HG03460 (cell line): ENCODE results near the gene HSF2BP.
"Not testable (repeated sequence)": the region's sequence is repeated elsewhere in the genome, so short reads cannot be mapped to it uniquely, and the experiment has no call there.

Experiments used
- ATAC-seq: cut with Tn5 transposase; IDR thresholded peaks from one replicate; pipeline ENCODE4 v1.9.1; 2021; ENCODE audit not compliant: unreplicated experiment

Gene HSF2BP

GRCh38 chr21:43600642-43601402 is 58.5 kb downstream of the HSF2BP start:
- no peak for ATAC-seq

GRCh38 chr21:43599728-43600127 is 59.6 kb downstream of the HSF2BP start:
- no peak for ATAC-seq

GRCh38 chr21:43598416-43599120 is 60.7 kb downstream of the HSF2BP start:
- no peak for ATAC-seq

GRCh38 chr21:43597540-43598250 is 61.6 kb downstream of the HSF2BP start:
- no peak for ATAC-seq

- no peak for ATAC-seq
These were observed 62.2 kb downstream of the HSF2BP start for GRCh38 chr21:43597052-43597451.

- no peak for ATAC-seq
These were observed 62.7 kb downstream of the HSF2BP start for GRCh38 chr21:43596616-43597015.

- ATAC-seq, result not testable (repeated sequence)
These were observed 63.5 kb downstream of the HSF2BP start for GRCh38 chr21:43595769-43596168.

- no peak for ATAC-seq
These were observed 66.2 kb downstream of the HSF2BP start for GRCh38 chr21:43593078-43593477.

GRCh38 chr21:43591571-43591970 is 67.7 kb downstream of the HSF2BP start:
- ATAC-seq, result no peak

- ATAC-seq, result no peak
These were observed 69.1 kb downstream of the HSF2BP start for GRCh38 chr21:43590194-43590593.

GRCh38 chr21:43588957-43589356 is 70.3 kb downstream of the HSF2BP start:
- no peak for ATAC-seq

- no peak for ATAC-seq
These were observed 73.3 kb downstream of the HSF2BP start for GRCh38 chr21:43585924-43586413.

GRCh38 chr21:43585514-43585913 is 73.8 kb downstream of the HSF2BP start:
- no peak for ATAC-seq

GRCh38 chr21:43581453-43581852 is 77.8 kb downstream of the HSF2BP start:
- ATAC-seq, result no peak

- no peak for ATAC-seq
These were observed 80.5 kb downstream of the HSF2BP start for GRCh38 chr21:43578677-43579303.

- ATAC-seq, result no peak
These were observed 83.8 kb downstream of the HSF2BP start for GRCh38 chr21:43575473-43575844.

- ATAC-seq, result no peak
These were observed 84.4 kb downstream of the HSF2BP start for GRCh38 chr21:43574741-43575472.

GRCh38 chr21:43573921-43574320 is 85.4 kb downstream of the HSF2BP start:
- ATAC-seq, result no peak

- ATAC-seq, result no peak
These were observed 86.8 kb downstream of the HSF2BP start for GRCh38 chr21:43572446-43572845.

- no peak for ATAC-seq
These were observed 87.3 kb downstream of the HSF2BP start for GRCh38 chr21:43571976-43572375.

- ATAC-seq, result not testable (repeated sequence)
These were observed 89.1 kb downstream of the HSF2BP start for GRCh38 chr21:43570195-43570594.
